AG09309 (cell line): Measurements from ENCODE around the gene OTOP2.

Source experiments
- DNase-seq: peaks from one replicate; pipeline ENCODE4 v3.0.0-alpha.2; 2010; ENCODE audit warnings: low read depth
- H3K4me3 ChIP-seq: 2 replicates; pipeline ENCODE4 v1.5.1; 2011; ENCODE audit warnings: mild to moderate bottlenecking, low read depth, low read length, moderate library complexity; ENCODE audit not compliant: control insufficient read depth
- TF ChIP-seq, protein P1 (sequence below): IDR thresholded peaks from 2 replicates; pipeline ENCODE4 v1.5.1; 2011; ENCODE audit warnings: mild to moderate bottlenecking, low read depth, low read length, inconsistent platforms; ENCODE audit not compliant: insufficient read depth, control insufficient read depth; ENCODE audit errors: missing control alignments

The OTOP2 gene

DNA sequence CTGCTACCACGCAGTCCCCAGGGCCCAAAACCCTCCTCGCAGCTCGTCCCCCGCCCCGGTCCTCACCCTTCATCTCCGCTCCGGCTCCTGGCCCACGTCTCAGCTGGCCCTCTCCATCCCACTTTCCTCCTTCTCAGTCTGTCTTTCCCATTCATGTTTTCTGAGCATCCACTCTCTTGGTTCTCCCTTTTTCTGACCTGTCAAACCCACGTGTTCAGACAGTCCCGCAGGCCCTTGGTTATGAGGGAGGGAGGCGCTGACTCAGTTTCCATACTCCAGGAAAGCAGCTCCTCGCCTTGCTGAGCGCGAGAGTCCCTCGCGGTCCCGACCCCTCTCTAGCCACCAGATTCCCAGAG, 48.9 kb downstream of the OTOP2 start:
- TF ChIP-seq, protein P1, sequence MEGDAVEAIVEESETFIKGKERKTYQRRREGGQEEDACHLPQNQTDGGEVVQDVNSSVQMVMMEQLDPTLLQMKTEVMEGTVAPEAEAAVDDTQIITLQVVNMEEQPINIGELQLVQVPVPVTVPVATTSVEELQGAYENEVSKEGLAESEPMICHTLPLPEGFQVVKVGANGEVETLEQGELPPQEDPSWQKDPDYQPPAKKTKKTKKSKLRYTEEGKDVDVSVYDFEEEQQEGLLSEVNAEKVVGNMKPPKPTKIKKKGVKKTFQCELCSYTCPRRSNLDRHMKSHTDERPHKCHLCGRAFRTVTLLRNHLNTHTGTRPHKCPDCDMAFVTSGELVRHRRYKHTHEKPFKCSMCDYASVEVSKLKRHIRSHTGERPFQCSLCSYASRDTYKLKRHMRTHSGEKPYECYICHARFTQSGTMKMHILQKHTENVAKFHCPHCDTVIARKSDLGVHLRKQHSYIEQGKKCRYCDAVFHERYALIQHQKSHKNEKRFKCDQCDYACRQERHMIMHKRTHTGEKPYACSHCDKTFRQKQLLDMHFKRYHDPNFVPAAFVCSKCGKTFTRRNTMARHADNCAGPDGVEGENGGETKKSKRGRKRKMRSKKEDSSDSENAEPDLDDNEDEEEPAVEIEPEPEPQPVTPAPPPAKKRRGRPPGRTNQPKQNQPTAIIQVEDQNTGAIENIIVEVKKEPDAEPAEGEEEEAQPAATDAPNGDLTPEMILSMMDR = no peak
- H3K4me3 ChIP-seq = no peak overlapping the region
- DNase-seq = no peak

- no peak for DNase-seq
- TF ChIP-seq, protein P1 = no peak
- no peak overlapping the region for H3K4me3 ChIP-seq
These were observed 51.9 kb downstream of the OTOP2 start for GRCh38 chr17:74975943-74976342.

DNA sequence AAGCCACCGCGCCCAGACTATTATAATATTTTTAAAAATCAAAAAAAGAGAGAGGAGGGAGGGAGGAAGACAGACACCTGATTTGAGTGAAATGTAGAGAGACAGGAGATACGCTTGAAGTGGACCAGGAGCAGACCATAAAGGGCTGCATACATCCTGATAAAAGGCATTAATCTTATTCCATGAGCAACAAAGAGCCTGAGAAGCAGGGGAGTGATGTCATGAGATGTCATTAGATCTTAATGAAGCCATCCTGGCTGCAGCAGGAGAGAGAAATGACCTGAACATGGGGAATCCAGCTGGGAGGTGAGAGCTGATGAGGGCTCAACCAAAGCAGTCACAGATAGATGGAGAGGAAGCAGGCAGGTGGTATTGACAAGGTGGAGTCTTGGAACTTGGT, 53.7 kb downstream of the OTOP2 start:
- H3K4me3 ChIP-seq = no peak overlapping the region
- DNase-seq = no peak
- TF ChIP-seq, protein P1 = no peak

GRCh38 chr17:74978240-74978639, 54.2 kb downstream of the OTOP2 start:
- no peak overlapping the region for H3K4me3 ChIP-seq
- TF ChIP-seq, protein P1 = no peak
- no peak for DNase-seq

- no peak overlapping the region for H3K4me3 ChIP-seq
- TF ChIP-seq, protein P1 = no peak
- no peak for DNase-seq
These were observed 55.5 kb downstream of the OTOP2 start for GRCh38 chr17:74979408-74980146.

- TF ChIP-seq, protein P1 = no peak
- DNase-seq = no peak
- peak overlapping the region; percentile 78 for H3K4me3 ChIP-seq
These were observed 57.4 kb downstream of the OTOP2 start for GRCh38 chr17:74981318-74981978.
